Rectal smooth muscle tissue (tissue), 1 donor: ENCODE results near the gene HUS1.
"Not testable (repeated sequence)": the region's sequence is repeated elsewhere in the genome, so short reads cannot be mapped to it uniquely, and the experiment has no call there.

Experiments used
- H3K27ac ChIP-seq: one replicate; pipeline ENCODE4 v1.7.0; 2013; ENCODE audit warnings: low read depth, low read length, inconsistent platforms
- H3K27me3 ChIP-seq: one replicate; pipeline ENCODE4 v1.7.0; 2013; ENCODE audit warnings: low read length; ENCODE audit not compliant: control insufficient read depth, insufficient read depth
- H3K36me3 ChIP-seq: one replicate; pipeline ENCODE4 v1.7.0; 2013; ENCODE audit warnings: low read length; ENCODE audit not compliant: control insufficient read depth, insufficient read depth
- H3K4me1 ChIP-seq: one replicate; pipeline ENCODE4 v1.7.0; 2013; ENCODE audit warnings: low read length; ENCODE audit not compliant: control insufficient read depth, insufficient read depth
- H3K4me3 ChIP-seq: one replicate; pipeline ENCODE4 v1.7.0; 2013; ENCODE audit warnings: low read length
- H3K9ac ChIP-seq: one replicate; pipeline ENCODE4 v1.7.0; 2013; ENCODE audit warnings: low read length

HUS1 gene

DNA sequence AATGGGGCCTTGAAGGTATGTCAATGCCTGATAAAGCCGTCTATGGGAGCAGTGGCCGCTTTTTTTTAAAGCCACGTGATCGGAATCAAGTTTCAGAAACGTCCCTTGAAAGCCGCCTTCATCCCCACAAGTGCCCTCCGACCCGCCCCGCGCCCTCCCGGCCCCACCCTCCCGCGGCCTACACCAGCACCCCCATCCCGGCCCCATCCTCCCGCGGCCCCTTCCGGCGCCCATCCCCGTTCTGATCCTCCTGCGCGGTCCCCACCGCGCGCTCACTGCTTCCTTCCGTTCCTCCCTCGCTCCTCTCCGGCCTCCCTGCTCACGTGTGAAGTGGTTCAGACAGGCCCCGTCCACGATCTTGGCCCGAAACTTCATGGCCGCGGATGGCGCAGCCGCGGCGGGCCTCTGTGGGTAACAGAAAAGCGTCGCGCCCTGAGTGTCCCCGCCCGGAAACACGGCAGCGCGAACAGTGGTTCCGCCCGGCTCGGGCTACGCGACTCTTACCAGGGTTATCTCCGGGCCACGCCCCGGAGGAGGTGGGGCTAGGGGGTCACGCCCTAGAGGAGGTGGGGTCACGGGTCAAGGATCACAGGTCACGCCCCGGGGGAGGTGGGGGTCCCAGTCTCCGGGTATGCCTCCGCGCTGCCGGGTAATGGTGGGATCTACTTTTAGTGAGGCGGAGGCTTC lies at the start of gene HUS1:
Gene HUS1 (minus strand): TSS at position 471 of the 687 bp plus-strand sequence. CDS start 96 bp downstream, at position 375.
- Histone ChIP-seq H3K27ac (peak within 1 kb of the TSS; percentile 91), H3K36me3 (peaks cover 20% of the 10 kb centered on the region), H3K27me3 (no peaks in the 10 kb centered on the region), H3K4me3 (peak within 1 kb of the TSS; percentile 87), H3K4me1 (peaks cover 7% of the 10 kb centered on the region), H3K9ac (peak within 1 kb of the TSS; percentile 88)

DNA sequence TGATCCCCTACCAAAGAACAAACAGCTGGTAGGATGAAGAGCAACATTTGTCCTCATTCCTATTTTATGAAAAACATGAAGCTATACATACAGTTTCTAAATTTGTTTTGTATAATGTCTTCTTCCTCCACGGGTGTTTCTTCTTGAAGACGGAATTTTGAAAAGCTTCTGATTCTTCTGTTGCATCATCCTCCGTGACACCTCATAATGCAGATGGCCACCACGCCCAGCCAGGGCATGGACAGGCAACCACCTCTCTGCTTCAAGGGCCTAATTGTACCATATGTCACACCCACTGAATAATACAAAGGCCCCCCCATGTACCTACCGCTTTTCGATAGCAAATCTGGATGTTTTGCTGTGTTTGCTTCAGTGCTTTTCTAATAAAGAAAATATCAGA lies 49.5 kb upstream of the HUS1 start, which contains the start of gene SUN3:
Gene SUN3 (minus strand): TSS at position 170 of the 400 bp plus-strand sequence. CDS start 169 bp downstream, at position 1.
- Histone ChIP-seq H3K27me3 (no peaks in the 10 kb centered on the region), H3K4me1 (no peaks in the 10 kb centered on the region)

DNA sequence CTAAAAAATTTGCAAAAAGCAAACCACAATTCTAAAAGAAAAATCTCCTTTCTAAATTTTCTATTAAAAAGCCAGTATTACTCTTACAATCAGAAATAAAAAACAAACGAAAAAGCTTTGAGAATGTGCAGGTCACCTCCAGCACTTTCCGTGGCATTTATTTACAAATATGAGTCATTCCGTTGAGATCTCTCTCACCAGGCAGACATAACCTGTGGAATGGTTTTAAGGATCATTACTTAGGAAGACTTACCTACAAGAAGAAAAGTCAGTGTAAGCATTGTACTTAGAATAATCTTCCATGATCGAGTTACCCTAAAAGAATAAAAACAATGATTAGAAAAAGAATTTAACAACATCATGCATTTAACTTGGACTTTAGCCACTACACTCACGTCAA lies 46.2 kb upstream of the HUS1 start:
- H3K4me1 ChIP-seq: no peaks in the 10 kb centered on the region
- H3K4me3 ChIP-seq: no peak overlapping the region
- H3K27ac ChIP-seq: no peak overlapping the region
- no peaks in the 10 kb centered on the region for H3K36me3 ChIP-seq
- H3K27me3 ChIP-seq: no peaks in the 10 kb centered on the region
- no peak overlapping the region for H3K9ac ChIP-seq

More for the DNA sequence above, 49.5 kb upstream of the HUS1 start, which contains the start of gene SUN3:
- no peak within 1 kb of the TSS for H3K4me3 ChIP-seq
- no peak within 1 kb of the TSS for H3K9ac ChIP-seq
- H3K36me3 ChIP-seq: no peaks in the 10 kb centered on the region
- H3K27ac ChIP-seq: no peak within 1 kb of the TSS

DNA sequence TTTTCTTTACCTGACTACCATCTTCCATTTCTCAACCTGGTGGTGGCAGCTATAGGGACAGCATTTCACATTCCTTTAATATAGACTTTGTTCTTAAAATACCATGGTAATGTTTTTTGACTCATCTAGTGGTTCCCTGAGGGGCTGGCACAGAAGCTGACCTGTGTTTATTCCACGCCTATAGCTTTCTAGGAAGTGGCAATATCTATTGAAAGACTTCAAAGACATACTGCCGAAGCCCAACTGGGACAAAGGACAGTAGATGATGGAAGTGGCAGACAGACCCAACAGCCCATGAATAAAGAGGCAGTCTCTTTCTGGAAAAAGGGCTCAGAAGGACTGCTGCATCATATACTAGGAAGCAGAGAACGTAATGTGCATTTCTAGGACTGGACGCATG lies 38.3 kb upstream of the HUS1 start:
- H3K27me3 ChIP-seq: no peaks in the 10 kb centered on the region
- no peak overlapping the region for H3K9ac ChIP-seq
- no peak overlapping the region for H3K27ac ChIP-seq
- H3K4me3 ChIP-seq: no peak overlapping the region
- no peaks in the 10 kb centered on the region for H3K4me1 ChIP-seq
- H3K36me3 ChIP-seq: no peaks in the 10 kb centered on the region

DNA sequence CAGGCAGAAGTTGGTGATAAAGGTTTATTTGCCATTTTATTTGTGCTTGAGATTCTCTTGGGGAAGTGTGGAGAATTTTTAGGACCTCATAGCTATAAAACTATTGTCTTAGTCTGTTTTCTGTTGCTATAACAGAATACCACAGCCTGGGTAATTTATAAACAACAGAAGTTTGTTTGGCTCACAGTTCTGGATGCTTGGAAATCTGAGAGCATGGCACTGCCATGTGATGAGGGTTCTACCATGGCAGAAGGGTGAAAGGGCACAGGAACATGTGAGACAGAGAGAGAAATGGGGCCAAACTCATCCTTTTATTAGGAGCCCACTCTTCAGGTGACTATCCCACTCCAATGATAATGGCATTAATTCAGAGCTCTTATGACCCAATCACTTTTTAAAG lies 37.2 kb upstream of the HUS1 start:
- no peak overlapping the region for H3K9ac ChIP-seq
- no peaks in the 10 kb centered on the region for H3K36me3 ChIP-seq
- peaks cover 5% of the 10 kb centered on the region for H3K4me1 ChIP-seq
- H3K4me3 ChIP-seq: no peak overlapping the region
- H3K27me3 ChIP-seq: no peaks in the 10 kb centered on the region
- no peak overlapping the region for H3K27ac ChIP-seq

DNA sequence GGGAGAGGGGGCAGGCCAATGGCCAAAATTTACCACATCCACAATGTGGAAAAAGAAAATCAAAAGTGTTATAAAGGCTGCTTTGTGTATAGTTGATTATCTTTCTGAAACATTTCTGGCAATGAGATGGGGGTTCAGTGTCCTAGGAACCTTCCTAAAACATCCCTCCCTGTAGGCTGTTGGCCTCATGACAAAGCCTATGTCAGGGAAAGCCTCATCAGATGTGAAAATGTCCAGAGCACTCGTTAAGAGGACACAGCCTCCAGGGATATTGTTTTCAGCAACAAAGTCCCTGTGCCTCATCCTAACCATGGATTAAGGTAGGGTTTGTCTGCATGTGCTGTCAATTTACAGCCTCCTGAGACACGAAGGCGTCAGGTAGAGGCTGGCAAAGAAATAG lies 32.5 kb upstream of the HUS1 start:
- Histone ChIP-seq H3K36me3 (no peaks in the 10 kb centered on the region), H3K4me3 (no peak overlapping the region), H3K27ac (no peak overlapping the region)

DNA sequence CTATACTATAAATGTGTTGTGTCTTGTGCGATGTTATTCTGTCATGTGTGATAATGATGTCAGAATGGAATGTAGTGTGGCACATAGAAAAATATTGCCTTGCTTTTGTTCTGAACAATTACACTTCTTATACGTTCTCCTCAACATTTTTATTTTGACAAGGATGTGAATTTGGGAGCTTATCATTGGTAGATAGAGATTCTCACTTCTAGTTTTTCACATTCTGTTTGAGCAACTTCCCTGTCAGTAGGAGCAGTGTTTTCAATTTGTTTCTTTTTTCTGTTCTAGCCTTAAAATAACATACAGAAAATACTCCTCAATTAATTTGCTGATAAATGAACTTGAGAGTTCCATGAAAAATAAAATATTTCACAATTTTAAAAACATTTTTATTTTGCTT lies 31.9 kb upstream of the HUS1 start:
- Histone ChIP-seq H3K36me3 (no peaks in the 10 kb centered on the region), H3K4me1 (peaks cover 5% of the 10 kb centered on the region), H3K9ac (no peak overlapping the region), H3K4me3 (no peak overlapping the region), H3K27ac (no peak overlapping the region), H3K27me3 (no peaks in the 10 kb centered on the region)

More for the DNA sequence above, 32.5 kb upstream of the HUS1 start:
- Histone ChIP-seq H3K27me3 (no peaks in the 10 kb centered on the region), H3K9ac (no peak overlapping the region), H3K4me1 (peaks cover 5% of the 10 kb centered on the region)

DNA sequence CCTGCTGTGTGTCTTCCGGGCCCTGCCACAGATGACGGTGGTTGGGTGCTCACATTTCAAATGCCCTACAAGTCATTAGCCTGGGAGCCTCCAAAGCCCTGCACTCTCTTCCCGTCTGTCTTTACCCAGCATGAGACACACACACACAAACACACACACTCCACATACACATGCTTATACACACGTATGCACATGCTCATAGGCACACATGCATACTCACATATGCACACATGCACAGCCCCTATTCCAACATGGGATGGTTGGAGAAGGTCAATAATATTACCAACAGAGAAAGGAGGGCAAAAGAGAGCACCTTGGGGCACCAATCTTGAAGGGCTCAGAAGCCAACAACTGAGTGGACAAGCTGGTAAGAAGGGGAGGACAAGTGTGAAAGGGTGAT lies 30.5 kb upstream of the HUS1 start:
- Histone ChIP-seq H3K4me1 (peaks cover 5% of the 10 kb centered on the region), H3K27me3 (no peaks in the 10 kb centered on the region), H3K27ac (no peak overlapping the region), H3K9ac (no peak overlapping the region), H3K4me3 (no peak overlapping the region), H3K36me3 (no peaks in the 10 kb centered on the region)

DNA sequence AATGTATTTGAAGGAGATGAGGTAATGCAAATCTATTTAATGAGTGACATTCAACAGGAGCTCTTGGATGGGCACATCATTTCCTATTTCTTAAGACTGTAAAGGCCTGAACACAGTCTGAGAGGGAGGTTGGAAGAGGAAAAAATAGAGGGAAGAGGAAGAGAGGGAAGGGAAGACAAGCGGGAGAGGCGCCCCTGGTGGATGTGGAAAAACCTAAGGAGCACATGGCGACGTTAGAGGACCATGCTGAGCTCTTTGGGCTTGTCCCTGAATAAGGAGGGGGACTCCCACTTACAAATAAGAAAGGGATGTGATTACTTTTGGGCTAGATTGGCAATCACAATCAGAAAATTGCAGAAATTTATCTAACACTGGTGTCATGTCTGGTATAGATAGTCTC lies 29.8 kb upstream of the HUS1 start:
- Histone ChIP-seq H3K9ac (no peak overlapping the region), H3K27ac (no peak overlapping the region), H3K36me3 (no peaks in the 10 kb centered on the region), H3K27me3 (no peaks in the 10 kb centered on the region), H3K4me3 (no peak overlapping the region), H3K4me1 (peaks cover 5% of the 10 kb centered on the region)

DNA sequence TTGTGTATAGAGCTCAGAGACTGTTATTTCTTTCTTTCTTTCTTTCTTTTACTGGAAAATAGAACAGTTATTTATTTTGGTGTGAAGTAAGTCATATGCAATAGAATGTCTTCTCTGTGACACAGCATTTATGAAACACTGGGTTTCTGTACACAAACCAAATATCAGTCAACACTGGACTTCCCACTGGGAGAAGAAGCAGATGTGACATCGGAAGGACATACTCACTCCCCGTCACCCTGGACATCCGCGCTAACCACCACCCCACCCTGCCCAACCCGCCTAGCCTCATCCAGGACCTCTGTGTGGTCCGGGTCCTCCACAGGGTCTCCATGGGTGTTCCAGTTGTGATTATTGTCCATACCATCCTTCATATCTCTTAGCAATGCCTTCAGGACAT lies 27.5 kb upstream of the HUS1 start:
- Histone ChIP-seq H3K4me3 (no peak overlapping the region), H3K27me3 (no peaks in the 10 kb centered on the region), H3K9ac (no peak overlapping the region), H3K27ac (no peak overlapping the region), H3K36me3 (no peaks in the 10 kb centered on the region), H3K4me1 (peaks cover 2% of the 10 kb centered on the region)

DNA sequence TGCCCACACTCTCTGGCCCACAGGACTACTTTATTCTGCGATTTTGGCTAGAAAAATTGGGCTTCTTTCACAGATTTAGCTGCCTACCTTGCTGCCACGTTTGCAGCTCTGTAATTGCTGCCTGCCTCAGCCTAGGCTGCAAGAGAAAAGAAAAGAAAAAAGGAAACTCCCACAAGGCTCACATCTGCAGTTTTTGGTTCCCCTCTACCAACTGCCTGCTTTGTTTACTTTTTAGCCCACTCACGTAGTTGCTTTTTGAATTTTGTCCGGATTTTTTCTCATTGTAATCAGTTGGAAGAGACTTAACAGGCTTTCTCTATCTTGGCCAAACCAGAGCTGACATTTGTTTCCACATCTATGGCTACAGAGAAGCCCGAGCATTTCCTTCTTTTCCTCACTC lies 25.2 kb upstream of the HUS1 start:
- Histone ChIP-seq H3K27ac (no peak overlapping the region), H3K4me3 (no peak overlapping the region), H3K27me3 (no peaks in the 10 kb centered on the region), H3K4me1 (no peaks in the 10 kb centered on the region), H3K36me3 (no peaks in the 10 kb centered on the region), H3K9ac (no peak overlapping the region)

DNA sequence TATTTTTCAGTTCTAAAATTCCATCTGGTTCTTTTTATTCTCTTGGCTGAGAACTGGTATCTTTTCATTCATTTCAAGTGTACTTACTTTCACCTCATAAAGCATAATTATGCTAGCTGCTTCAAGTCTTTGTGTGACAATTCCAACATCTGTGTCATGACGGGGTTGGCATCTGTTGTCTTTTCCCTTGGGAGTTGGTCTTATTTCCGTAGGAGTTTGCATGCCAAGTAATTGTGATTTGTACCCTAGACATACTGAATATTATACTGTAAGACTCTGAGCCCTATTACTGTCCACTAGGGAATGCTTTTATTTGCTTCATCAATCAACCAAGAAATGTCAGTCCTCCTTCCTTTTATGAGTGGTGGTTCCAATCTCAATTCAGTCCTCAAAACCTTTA lies 24.6 kb upstream of the HUS1 start:
- H3K27ac ChIP-seq: no peak overlapping the region
- H3K36me3 ChIP-seq: no peaks in the 10 kb centered on the region
- H3K9ac ChIP-seq: no peak overlapping the region
- no peaks in the 10 kb centered on the region for H3K27me3 ChIP-seq
- no peaks in the 10 kb centered on the region for H3K4me1 ChIP-seq
- no peak overlapping the region for H3K4me3 ChIP-seq

DNA sequence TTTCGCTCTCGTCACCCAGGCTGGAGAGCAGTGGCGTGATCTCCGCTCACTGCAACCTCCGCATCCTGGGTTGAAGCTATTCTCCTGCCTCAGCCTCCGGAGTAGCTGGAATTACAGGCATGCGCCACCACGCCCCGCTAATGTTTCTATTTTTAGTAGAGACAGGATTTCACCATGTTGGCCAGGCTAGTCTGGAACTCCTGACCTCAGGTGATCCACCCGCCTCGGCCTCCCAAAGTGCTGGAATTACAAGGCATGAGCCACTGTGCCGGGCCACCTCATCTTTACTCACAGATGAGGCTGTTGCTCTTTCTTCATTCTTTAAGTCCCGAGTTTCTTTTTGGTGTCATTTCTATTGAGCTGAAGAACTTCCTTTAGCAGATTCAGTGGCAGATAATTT lies 20.7 kb upstream of the HUS1 start:
- H3K36me3 ChIP-seq, H3K4me1 ChIP-seq: not testable (repeated sequence)

More for the DNA sequence above, 20.7 kb upstream of the HUS1 start:
- H3K27me3 ChIP-seq, H3K4me3 ChIP-seq, H3K27ac ChIP-seq, H3K9ac ChIP-seq: not testable (repeated sequence)
